Peyer's patch (tissue), 4 donors: ENCODE data around the gene TCEA2. TPM values are rescaled to one million over a fixed set of nuclear protein-coding genes. Genes with fewer than 3 reads are reported as not detected.

ENCODE experiments used
- DNase-seq, 3 donors: peaks; one replicate each; pipeline ENCODE4 v3.0.0-alpha.2; 2017 to 2019
- H3K27ac ChIP-seq, 4 donors: fragments of 200-600 bp; sonication (generic); one replicate each; pipeline ENCODE4 v1.5.1; 2016 to 2019
- H3K27me3 ChIP-seq, 2 donors: fragments of 200-600 bp; sonication (generic); one replicate each; pipeline ENCODE4 v1.5.1; 2019
- H3K36me3 ChIP-seq, 3 donors: fragments of 200-600 bp; sonication (generic); one replicate each; pipeline ENCODE4 v1.5.1; 2016 to 2019
- H3K4me1 ChIP-seq, 4 donors: fragments of 200-600 bp; sonication (generic); one replicate each; pipeline ENCODE4 v1.5.1; 2016 to 2019
- H3K4me3 ChIP-seq, 4 donors: fragments of 200-600 bp; sonication (generic); 1 replicate in 3 of 4; 2 replicates in 1 of 4; pipeline ENCODE4 v1.5.1; 2016 to 2019; ENCODE audit warnings: mild to moderate bottlenecking in 1 of 4
- H3K9me3 ChIP-seq, 4 donors: fragments of 200-600 bp; sonication (generic); one replicate each; pipeline ENCODE4 v1.5.1; 2016 to 2019; ENCODE audit warnings: mild to moderate bottlenecking in 1 of 4
- POLR2A ChIP-seq, 2 donors: fragments of 450-650 bp; IDR thresholded peaks; one replicate each; pipeline ENCODE4 v1.5.1; 2017; ENCODE audit warnings: antibody characterized with exemption in 2 of 2, mild to moderate bottlenecking in 2 of 2, moderate library complexity in 2 of 2
- total RNA-seq, 4 donors: library from RNA; depleted of rRNA; stranded (reverse); fragments of >200 nt; gene quantifications; one replicate each; pipeline ENCODE4 v1.1.0, GENCODE V29; 2016
- TF ChIP-seq, protein P1 (sequence below), 6 experiments: fragments of 450-650 bp in 4 of 6; fragments of 200-600 bp in 2 of 6; sonication (generic) in 1 of 6; IDR thresholded peaks; one replicate each; pipeline ENCODE4 v1.5.1; 2017 to 2019; ENCODE audit warnings: antibody characterized with exemption in 6 of 6, mild to moderate bottlenecking in 3 of 6, moderate library complexity in 1 of 6

Gene TCEA2
- total RNA-seq, 4 donors from 2014 or later = 4.7 to 19.8 (median 8.3) TPM

DNA sequence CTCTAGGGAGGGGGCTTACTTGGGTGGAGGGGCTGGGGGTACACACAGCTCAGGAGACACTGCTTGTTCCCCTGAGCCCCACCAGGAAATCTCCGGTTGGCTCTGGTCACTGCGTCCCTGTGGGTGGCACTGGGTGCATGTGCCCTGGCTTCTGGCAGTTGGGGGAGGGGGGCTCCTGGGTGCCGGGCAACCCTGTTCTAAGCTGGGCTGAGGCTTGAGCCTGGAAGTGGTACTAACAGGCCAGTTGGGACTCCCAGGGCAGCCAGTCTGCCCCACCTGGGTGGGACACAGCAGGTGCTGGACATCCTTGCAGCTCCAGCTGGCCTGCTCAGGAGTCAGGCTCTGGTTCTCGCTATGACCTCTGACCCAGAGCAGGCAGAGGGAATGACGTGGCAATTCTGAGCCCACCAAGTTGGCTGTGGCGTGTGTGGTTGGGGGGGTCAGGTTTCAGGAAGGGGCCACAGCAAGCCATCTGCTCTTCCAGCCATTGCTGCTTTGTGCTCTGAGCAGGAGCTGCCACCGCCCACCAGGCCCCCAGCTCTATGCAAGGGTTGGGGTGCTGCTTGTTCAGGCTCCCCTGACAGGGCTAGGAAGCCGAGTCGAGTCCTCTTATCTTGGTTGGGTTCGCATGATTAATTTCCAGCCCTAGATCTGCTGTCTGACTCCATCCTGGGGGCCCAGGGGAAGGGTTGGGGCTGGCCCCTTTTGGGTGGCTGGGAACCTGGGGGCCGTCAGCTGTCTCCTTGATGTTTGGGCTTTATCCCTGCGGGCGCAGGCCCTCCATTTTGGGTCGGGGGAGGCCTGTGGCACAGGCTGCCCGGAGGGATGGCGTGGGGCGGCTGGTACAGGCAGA lies 26.4 kb upstream of the TCEA2 start:
- no peak overlapping the region for H3K4me3 ChIP-seq
- DNase-seq = no peak
- H3K27ac ChIP-seq = no peak overlapping the region
- peaks cover 0 to 35% of the 10 kb centered on the region in 2 donors for H3K27me3 ChIP-seq
- peaks cover 0 to 41% (median 0%) of the 10 kb centered on the region in 3 donors for H3K36me3 ChIP-seq
- H3K4me1 ChIP-seq = peaks cover 0 to 38% (median 19%) of the 10 kb centered on the region in 4 donors
- no peaks in the 10 kb centered on the region for H3K9me3 ChIP-seq
- TF ChIP-seq, protein P1, sequence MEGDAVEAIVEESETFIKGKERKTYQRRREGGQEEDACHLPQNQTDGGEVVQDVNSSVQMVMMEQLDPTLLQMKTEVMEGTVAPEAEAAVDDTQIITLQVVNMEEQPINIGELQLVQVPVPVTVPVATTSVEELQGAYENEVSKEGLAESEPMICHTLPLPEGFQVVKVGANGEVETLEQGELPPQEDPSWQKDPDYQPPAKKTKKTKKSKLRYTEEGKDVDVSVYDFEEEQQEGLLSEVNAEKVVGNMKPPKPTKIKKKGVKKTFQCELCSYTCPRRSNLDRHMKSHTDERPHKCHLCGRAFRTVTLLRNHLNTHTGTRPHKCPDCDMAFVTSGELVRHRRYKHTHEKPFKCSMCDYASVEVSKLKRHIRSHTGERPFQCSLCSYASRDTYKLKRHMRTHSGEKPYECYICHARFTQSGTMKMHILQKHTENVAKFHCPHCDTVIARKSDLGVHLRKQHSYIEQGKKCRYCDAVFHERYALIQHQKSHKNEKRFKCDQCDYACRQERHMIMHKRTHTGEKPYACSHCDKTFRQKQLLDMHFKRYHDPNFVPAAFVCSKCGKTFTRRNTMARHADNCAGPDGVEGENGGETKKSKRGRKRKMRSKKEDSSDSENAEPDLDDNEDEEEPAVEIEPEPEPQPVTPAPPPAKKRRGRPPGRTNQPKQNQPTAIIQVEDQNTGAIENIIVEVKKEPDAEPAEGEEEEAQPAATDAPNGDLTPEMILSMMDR (IDR thresholded peaks at IDR 0.05) = no peak
- TF ChIP-seq POLR2A (IDR thresholded peaks at IDR 0.05) = no peak

DNA sequence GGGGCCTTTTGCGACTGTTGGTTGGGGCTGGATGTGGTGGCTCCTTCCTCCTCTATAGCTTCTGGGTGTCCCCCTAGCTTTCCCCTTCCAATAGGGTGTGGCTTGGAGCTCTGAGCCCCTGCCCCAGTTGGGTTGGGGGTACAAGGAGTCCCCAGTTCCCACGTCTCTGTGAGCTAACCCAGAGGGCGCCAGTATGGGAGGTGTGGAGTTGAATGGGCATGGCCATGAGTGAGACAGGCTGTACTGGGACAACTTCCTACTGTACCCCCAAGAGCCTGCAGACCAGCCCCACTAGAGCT lies 25.9 kb upstream of the TCEA2 start:
- H3K9me3 ChIP-seq = no peaks in the 10 kb centered on the region
- H3K27ac ChIP-seq = no peak overlapping the region
- H3K4me3 ChIP-seq = no peak overlapping the region
- H3K27me3 ChIP-seq = peaks cover 0 to 41% of the 10 kb centered on the region in 2 donors
- peaks cover 0 to 44% (median 24%) of the 10 kb centered on the region in 4 donors for H3K4me1 ChIP-seq
- no peak for TF ChIP-seq POLR2A (IDR thresholded peaks at IDR 0.05)
- TF ChIP-seq, protein P1 (IDR thresholded peaks at IDR 0.05) = no peak
- H3K36me3 ChIP-seq = peaks cover 0 to 36% (median 0%) of the 10 kb centered on the region in 3 donors
- DNase-seq = no peak

DNA sequence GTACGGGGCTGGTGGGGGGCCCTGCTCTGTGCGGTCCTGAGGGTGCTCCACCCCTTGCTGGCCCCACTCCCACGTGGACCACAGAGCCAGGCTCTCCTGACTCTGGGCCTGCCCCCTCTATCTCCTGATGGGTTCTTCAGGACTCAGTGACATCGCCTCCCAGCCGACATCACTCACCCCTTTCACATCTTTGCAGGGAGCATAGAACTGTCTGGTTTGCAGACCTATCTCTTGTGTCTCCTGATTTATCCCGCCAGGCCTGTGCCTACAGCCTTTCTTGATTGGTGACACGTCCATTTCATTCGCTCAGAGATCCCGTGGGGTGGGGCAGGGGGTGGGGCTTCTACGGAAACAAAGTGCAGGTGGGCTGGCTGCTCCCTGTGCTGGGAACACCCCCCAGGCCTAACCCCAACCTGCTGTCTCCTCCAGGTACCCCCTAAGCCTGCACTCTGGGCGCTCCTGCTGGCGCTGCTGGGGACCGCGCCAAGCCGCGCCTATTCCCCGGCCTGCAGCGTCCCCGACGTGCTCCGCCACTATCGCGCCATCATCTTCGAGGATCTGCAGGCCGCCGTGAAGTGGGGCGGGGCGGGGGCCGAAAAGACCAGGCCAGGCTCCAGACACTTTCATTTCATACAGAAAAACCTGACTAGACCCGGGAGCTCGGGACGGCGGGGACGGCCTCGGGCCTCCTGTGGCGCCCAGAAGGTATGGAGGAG lies 25.3 kb upstream of the TCEA2 start:
- H3K9me3 ChIP-seq = no peaks in the 10 kb centered on the region
- H3K27ac ChIP-seq = no peak overlapping the region
- H3K27me3 ChIP-seq = peaks cover 0 to 44% of the 10 kb centered on the region in 2 donors
- H3K36me3 ChIP-seq = peaks cover 0 to 31% (median 0%) of the 10 kb centered on the region in 3 donors
- peak overlapping the region; percentile 47 to 59 (median 56) for H3K4me3 ChIP-seq
- peaks cover 0 to 48% (median 27%) of the 10 kb centered on the region in 4 donors for H3K4me1 ChIP-seq
- DNase-seq = no peak
- TF ChIP-seq, protein P1 (IDR thresholded peaks at IDR 0.05) = no peak
- no peak for TF ChIP-seq POLR2A (IDR thresholded peaks at IDR 0.05)

DNA sequence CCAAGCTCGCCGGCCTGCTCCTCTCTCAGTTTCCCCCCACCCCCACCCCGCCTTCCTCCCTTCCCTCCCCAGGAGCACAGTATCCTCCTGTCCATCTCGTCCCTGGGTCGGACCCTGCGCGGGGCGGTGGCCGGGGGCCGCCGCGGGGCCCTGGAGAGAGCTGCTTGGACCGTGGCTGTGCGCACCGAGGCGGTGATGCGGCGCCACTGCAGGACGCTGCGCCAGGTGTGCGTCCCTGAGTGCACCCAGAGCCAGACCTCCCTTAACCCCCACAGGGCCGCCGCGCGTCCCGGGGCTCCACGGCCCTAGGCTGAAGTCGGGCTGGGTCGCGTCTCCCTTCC lies 24.8 kb upstream of the TCEA2 start:
- H3K27me3 ChIP-seq = peaks cover 0 to 44% of the 10 kb centered on the region in 2 donors
- peak overlapping the region in 3 of 4 donors; percentile 36 to 79 (median 57) for H3K27ac ChIP-seq
- peaks cover 0 to 48% (median 27%) of the 10 kb centered on the region in 4 donors for H3K4me1 ChIP-seq
- peak overlapping the region; percentile 47 to 59 (median 56) for H3K4me3 ChIP-seq
- peak in 1 of 3 donors; percentile 34 for DNase-seq
- no peaks in the 10 kb centered on the region for H3K9me3 ChIP-seq
- peaks cover 0 to 25% (median 0%) of the 10 kb centered on the region in 3 donors for H3K36me3 ChIP-seq
- TF ChIP-seq, protein P1 (IDR thresholded peaks at IDR 0.05) = no peak
- TF ChIP-seq POLR2A (IDR thresholded peaks at IDR 0.05) = no peak

DNA sequence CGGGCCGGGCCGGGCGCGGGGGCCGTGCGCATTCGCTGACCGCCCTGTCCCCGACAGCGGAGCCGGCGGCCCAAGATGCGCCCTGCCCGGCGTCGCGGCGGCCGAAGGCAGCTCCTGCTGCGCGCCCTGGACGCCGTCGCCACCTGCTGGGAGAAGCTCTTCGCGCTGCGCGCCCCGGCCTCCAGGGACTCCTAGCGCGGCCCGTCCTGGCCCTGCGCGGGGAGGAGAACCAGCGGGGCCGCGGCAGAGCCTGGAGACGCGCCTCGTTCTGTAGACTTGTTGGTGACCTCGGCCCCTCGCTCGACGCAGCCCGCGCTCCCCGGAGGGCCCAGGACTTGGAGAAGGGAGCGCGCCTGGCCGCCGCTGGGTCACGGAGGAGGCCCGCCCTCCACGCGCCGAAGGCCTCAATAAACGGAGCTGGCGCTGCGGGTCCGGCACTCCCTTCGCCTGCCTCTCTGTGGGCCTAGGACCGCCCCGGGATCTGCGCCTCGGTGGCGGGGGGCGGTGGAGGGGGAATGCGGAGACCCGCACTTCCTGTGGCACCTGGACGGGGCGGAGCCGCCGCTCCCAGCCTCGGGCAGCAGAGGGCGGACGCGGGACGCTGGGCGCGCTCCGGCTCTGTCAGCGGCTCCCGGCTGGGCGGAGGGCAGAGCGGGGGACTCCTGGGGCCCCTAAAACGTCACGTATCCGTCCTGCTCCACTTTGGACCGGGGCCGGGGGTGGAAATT lies 24.3 kb upstream of the TCEA2 start:
- no peak for TF ChIP-seq POLR2A (IDR thresholded peaks at IDR 0.05)
- TF ChIP-seq, protein P1 (IDR thresholded peaks at IDR 0.05) = peak; percentile 47 to 73 (median 62)
- Histone ChIP-seq H3K27me3 (peaks cover 0 to 44% of the 10 kb centered on the region in 2 donors), H3K27ac (peak overlapping the region; percentile 24 to 79 (median 46)), H3K36me3 (peaks cover 0 to 20% (median 0%) of the 10 kb centered on the region in 3 donors), H3K4me3 (peak overlapping the region; percentile 47 to 59 (median 56)), H3K4me1 (peaks cover 0 to 48% (median 27%) of the 10 kb centered on the region in 4 donors), H3K9me3 (no peaks in the 10 kb centered on the region)
- DNase-seq = peak; percentile 81 to 90 (median 85)
